Measurements from ENCODE around the gene RWDD3.

- TF ChIP-seq RARB (CRISPR knock-in tag; IDR thresholded peaks at IDR 0.05) (no peak), ISL1 (CRISPR knock-in tag; IDR thresholded peaks at IDR 0.05) (no peak), ZFP30 (CRISPR knock-in tag; IDR thresholded peaks at IDR 0.05) (no peak), POU6F1 (CRISPR knock-in tag; IDR thresholded peaks at IDR 0.05; ENCODE audit: borderline replicate concordance, low read depth) (no peak), ZNF565 (CRISPR knock-in tag; conservative IDR thresholded peaks at IDR 0.05; ENCODE audit: low read depth) (no peak)
- TF ChIP-seq, protein P1, sequence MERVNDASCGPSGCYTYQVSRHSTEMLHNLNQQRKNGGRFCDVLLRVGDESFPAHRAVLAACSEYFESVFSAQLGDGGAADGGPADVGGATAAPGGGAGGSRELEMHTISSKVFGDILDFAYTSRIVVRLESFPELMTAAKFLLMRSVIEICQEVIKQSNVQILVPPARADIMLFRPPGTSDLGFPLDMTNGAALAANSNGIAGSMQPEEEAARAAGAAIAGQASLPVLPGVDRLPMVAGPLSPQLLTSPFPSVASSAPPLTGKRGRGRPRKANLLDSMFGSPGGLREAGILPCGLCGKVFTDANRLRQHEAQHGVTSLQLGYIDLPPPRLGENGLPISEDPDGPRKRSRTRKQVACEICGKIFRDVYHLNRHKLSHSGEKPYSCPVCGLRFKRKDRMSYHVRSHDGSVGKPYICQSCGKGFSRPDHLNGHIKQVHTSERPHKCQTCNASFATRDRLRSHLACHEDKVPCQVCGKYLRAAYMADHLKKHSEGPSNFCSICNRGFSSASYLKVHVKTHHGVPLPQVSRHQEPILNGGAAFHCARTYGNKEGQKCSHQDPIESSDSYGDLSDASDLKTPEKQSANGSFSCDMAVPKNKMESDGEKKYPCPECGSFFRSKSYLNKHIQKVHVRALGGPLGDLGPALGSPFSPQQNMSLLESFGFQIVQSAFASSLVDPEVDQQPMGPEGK (CRISPR knock-in tag; IDR thresholded peaks at IDR 0.05; ENCODE audit: borderline replicate concordance) = no peak
- TF ChIP-seq, protein P2, sequence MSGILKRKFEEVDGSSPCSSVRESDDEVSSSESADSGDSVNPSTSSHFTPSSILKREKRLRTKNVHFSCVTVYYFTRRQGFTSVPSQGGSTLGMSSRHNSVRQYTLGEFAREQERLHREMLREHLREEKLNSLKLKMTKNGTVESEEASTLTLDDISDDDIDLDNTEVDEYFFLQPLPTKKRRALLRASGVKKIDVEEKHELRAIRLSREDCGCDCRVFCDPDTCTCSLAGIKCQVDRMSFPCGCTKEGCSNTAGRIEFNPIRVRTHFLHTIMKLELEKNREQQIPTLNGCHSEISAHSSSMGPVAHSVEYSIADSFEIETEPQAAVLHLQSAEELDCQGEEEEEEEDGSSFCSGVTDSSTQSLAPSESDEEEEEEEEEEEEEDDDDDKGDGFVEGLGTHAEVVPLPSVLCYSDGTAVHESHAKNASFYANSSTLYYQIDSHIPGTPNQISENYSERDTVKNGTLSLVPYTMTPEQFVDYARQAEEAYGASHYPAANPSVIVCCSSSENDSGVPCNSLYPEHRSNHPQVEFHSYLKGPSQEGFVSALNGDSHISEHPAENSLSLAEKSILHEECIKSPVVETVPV (CRISPR knock-in tag; IDR thresholded peaks at IDR 0.05) = no peak
These were observed at the start of gene RWDD3 for GRCh38 chr1:95233737-95234500.

Measured in SK-N-SH treated with all-trans-retinoic acid at 6 μM for 48 hours (cell line).